Daoy (cell line): ENCODE measurements around the gene N4BP2L1. TPM values are rescaled to one million over a fixed set of nuclear protein-coding genes. Genes with fewer than 3 reads are reported as not detected.
"Not testable (repeated sequence)": the region's sequence is repeated elsewhere in the genome, so short reads cannot be mapped to it uniquely, and the experiment has no call there.

Source experiments
- DNase-seq: peaks from one replicate; pipeline ENCODE4 v3.0.0-alpha.2; 2015; ENCODE audit warnings: low read depth
- total RNA-seq: library from RNA; depleted of rRNA; stranded (reverse); fragments of >200 nt; shearing (Covaris generic); gene quantifications from 2 replicates; pipeline ENCODE4 v1.2.3, GENCODE V29; 2014; rRNA removed

Gene N4BP2L1
- total RNA-seq, 1 experiment from 2014 or later: 0.34 TPM

DNA sequence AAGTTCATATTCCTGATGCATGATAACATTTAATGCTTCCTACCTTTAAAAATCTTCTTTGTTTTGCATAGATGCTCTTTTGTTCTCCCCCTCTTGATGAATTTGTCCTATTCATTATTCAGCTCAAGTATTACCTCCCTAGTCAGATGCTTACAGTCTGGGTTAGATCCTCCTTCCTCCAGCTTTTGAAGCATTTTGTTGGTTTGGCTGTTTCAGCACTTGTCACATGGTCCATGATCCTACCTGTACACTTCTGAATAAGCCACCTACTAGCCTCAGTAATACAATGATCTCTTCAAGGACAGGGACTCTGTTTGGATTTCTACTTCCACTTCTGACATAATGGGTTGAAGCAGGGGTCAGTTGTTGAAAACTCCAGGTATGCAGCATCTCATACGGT, 37.4 kb downstream of the N4BP2L1 start:
- DNase-seq: no peak

DNA sequence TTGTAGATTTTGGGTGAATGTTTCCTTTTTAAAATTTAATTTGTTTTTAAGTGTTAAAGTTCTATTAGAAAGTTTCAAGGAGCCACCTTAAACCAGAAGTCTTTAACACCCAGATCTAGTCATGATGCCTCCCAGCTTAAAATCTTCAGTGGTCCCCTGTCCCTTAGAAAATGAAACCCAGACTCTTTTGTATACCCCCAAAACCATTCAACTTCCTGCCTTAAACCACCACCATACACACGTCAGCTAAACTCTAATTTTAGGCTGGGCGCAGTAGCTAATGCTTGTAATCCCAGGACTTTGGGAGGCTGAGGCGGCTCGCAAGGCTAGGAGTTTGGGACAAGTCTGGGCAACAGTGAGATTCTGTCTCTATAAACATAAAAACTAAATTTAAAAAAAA, 37.9 kb downstream of the N4BP2L1 start:
- no peak for DNase-seq

DNA sequence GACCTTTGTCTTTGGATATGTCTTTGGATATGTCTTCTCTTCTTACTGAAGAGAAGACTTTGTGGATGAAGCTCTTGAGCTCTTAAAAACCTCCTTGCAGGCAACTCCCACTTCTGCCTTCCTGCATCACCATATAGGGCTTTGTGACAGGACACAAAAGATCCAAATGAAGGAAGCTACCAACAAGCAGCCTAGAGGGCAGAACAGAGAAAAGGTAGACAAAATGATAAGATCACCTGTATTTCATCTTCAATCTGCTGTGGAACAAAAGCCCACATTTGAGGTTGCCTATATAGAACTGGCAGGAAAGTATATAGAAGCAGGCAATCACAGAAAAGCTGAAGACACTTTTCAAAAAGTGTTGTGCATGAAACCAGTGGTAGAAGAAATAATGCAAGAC, 42.5 kb downstream of the N4BP2L1 start:
- DNase-seq: no peak

DNA sequence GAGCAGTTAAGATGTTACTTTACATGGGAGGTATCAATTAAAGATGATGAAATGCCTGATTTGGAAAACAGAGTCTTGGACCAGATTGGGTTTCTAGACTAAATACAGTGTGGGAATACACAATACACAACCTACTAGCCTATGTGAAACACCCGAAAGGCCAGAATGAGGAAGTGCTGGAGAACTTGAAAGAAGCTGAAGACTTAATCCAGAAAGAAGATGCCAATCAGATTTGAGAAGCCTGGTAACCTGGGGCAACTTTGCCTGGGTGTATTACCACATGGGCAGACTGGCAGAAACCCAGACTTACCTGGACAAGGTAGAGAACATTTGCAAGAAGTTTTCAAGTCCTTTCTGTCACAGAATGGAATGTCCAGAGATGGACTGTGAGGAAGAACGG, 43.2 kb downstream of the N4BP2L1 start:
- no peak for DNase-seq

DNA sequence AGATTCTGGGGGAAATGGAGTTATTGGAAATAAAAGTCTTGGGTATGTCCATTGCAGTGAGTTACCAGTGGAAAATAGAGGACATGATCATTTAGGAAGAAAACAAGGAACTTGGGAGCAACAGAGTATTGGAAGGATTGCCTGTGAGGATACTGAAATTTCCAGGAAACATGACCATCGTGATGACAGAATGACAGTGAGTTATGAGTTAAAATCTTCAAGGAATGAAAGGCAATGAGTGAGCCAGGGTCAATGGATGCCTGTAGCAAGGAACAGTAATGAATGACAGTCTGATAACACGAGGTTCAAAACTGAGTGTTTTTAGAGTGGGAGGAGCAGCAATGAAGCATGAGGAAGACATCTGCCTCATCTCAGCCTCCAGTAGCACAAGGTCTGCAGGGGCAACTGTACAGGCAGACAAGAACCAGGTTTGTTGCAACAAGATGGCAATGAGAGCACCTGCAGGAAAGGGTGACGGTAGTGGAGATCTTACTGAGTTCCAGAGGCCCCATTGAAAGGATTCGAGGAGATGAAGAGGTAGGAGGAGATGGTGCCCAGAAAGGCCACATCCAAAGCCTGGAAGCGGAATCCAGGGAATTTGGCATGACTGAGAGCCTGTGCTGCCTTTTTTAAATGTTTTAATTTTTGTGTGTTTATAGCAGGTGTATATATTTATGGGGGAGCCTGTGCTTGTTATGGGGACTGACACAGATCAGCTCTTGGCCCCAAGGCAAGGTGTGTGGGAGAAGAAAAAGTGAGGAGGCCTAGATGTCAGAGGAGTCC, 43.9 kb downstream of the N4BP2L1 start:
- no peak for DNase-seq

DNA sequence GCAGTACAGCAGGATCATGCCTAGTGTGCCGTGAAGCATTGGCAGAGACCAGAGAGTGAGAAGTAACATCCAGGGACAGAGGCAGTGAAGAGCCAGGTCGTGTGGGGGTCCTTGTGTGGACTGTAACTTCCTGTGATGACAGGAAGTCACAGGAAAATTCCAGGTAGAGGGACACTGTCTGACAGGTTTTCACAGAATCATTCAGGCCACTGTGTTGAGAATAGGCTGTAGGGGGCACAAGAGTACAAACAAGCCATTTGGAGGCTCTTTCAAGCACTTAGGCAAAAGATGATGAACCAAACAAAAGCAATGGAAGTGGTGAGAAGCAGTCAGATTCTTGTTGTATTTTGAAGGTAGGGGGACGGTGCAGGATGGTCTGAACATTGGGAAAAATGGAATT, 46.4 kb downstream of the N4BP2L1 start:
- no peak for DNase-seq

DNA sequence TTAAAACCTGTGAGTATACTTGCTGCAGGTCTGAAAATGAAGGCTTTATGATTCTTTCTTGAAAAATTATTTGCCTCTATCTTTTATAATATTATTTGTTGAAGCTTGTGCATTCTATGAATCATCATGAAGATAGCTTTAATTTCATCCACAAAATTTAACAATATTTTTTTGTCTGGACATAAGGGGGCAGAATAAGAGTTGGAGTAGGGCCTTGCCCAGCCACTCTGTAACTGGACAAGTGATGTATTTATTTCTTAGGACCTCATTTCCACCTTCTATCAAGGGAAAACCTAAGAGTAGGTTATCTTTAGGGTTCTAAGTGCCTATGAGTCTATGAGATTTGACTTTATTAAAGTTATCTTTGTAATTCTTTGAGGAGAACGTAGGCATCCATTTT, 49.9 kb downstream of the N4BP2L1 start:
- no peak for DNase-seq

DNA sequence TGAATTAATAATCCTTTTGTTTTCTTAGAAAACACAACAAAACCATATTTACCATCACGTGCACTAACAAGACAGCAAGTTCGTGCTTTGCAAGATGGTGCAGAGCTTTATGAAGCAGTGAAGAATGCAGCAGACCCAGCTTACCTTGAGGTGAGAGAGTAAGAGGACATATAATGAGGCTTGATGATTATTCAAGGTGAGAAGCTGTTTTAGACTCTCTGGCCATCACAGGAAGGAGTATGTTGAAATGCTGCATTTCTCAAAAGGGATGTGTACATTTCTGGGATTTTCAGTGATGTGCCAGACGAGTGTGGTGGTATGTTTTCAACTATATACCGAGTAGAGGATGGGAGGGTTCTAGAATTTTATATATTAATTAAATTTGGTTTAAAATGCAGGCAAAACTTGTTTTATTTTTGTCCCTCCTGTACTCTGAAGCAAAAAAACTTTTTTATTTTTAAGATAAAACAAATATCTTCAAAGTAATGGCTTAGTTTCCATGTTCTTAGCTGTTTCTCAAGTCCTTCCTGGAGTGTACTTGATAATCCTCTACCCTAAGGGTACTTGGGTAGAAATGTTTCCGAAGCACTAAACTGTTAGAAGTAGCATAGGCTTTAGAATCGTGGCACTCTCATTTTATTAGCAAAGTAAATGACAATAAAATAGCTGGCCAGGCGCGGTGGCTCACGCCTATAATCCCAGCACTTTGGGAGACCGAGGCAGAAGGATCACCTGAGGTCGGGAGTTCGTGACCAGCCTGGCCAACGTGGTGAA, 51.1 kb downstream of the N4BP2L1 start:
- no peak for DNase-seq

DNA sequence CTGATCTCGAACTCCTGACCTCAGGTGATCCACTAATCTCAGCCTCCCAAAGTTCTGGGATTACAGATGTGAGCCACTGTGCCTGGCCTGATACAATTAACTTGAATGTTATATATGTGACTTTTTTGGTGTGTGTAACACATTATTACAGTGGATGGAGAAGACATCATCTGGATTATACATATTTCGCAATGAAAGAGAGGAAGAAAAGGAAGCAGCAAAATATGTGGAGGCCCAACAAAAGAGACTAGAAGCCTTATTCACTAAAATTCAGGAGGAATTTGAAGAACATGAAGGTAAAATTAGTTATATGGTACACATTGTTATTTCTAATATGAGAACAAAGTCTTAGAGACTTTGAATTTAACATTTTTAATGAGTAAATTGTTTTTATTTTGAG, 57.1 kb downstream of the N4BP2L1 start:
- no peak for DNase-seq

DNA sequence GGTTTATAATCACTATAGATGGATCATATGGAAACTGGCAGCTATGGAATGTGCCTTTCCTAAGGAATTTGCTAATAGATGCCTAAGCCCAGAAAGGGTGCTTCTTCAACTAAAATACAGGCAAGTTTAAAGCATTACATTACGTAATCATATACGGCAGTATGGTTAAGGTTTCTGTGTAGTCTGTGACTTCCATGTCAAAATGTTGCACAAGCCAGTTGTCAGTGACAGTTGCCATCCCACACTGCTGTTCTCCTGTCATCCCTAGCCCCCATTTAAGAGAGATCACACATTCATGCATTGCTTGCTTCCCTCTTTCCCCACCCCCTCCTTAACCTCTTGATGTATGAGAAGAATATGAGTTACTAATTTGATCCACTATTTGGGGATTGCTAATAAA, 65.4 kb downstream of the N4BP2L1 start:
- DNase-seq: no peak

DNA sequence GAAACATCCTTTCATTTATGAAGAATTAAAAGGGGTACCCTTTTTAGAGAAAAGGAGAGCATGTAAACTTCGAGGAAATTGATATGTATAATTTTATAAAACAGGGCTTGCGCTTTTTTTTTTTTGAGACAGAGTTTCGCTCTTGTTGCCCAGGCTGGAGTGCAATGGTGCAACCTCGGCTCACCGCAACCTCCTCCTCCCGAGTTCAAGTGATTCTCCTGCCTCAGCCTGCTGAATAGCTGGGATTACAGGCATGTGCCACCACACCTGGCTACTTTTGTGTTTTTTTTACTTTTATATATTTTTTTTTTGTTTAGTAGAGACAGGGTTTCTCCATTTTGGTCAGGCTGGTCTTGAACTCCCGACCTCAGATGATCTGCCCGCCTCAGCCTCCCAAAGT, 72.0 kb downstream of the N4BP2L1 start:
- DNase-seq: not testable (repeated sequence)

DNA sequence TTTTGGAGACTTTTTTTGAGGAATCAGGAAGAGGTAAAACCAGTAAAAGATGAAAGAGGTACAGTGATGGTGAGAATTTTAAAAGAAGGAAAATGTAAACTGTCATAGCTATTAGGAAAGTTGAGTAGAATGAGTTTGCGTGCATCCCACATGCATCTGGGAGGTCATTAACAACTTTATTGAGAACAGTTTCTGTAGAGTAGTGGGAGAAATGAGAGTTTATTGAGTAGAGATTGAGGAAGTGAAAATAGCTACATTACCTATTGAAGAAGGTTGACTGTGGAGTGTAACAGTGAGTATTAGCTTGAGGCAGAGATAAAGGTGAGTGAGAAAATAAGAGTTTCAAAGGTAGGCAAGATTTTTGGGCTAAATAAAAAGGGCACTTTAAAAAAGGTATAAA, 73.9 kb downstream of the N4BP2L1 start:
- DNase-seq: no peak

DNA sequence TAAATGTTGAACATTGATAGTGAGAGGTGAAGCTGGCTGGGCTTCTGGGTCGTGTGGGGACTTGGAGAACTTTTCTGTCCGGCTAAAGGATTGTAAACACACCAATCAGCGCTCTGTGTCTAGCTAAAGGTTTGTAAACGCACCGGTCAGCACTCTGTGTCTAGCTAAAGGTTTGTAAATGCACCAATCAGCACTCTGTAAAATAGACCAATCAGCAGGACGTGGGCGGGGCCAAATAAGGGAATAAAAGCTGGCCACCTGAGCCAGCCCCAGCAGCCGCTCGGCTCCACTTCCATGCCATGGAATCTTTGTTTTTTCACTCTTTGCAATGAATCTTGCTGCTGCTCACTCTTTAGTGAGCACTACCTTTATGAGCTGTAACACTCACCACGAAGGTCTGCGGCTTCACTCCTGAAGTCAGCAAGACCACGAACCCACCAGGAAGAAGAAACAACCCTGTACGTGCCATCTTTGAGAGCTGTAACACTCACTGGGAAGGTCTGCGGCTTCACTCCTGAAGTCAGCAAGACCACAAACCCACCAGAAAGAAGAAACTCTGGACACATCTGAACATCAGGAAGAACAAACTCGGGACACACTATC, 77.0 kb downstream of the N4BP2L1 start:
- not testable (repeated sequence) for DNase-seq

Other genes starting within 250 kb of the N4BP2L1 start
- gene ZAR1L, start 112.8 kb downstream of the N4BP2L1 start, total RNA-seq: not detected in 2 replicates
- 7.8 and 19.4 TPM in 2 replicates for gene BRCA2, start 112.6 kb downstream of the N4BP2L1 start, total RNA-seq
- 35.6 and 45.9 TPM in 2 replicates for gene N4BP2L2, start 110.7 kb upstream of the N4BP2L1 start, total RNA-seq
- gene PDS5B, start 158.3 kb upstream of the N4BP2L1 start, total RNA-seq: 11.0 and 11.6 TPM in 2 replicates